Liver (tissue), 9 donors: ENCODE results near the gene KYAT1. TPM values are rescaled to one million over a fixed set of nuclear protein-coding genes. Genes with fewer than 3 reads are reported as not detected.

Source experiments
- DNase-seq: peaks from one replicate; pipeline ENCODE4 v3.0.0-alpha.2; 2017; ENCODE audit warnings: low spot score
- H3K27ac ChIP-seq, 2 donors: one replicate each; pipeline ENCODE4 v1.7.0; 2013; ENCODE audit warnings: inconsistent platforms in 2 of 2, low read length in 2 of 2, control low read depth in 1 of 2, low read depth in 1 of 2, mild to moderate bottlenecking in 1 of 2
- H3K27me3 ChIP-seq, 4 donors: one replicate each; pipeline versions ENCODE4 v1.6.1 to v1.7.0; 2013; ENCODE audit warnings: low read length in 3 of 4, inconsistent platforms in 1 of 4, mild to moderate bottlenecking in 1 of 4, moderate library complexity in 1 of 4; ENCODE audit not compliant: control insufficient read depth in 4 of 4, insufficient read depth in 4 of 4
- H3K36me3 ChIP-seq, 4 donors: one replicate each; pipeline versions ENCODE4 v1.6.1 to v1.7.0; 2013; ENCODE audit warnings: low read length in 3 of 4, mild to moderate bottlenecking in 3 of 4, low read depth in 1 of 4, moderate library complexity in 1 of 4; ENCODE audit not compliant: control insufficient read depth in 4 of 4, insufficient read depth in 3 of 4
- H3K4me1 ChIP-seq, 4 donors: one replicate each; pipeline versions ENCODE4 v1.6.1 to v1.7.0; 2013; ENCODE audit warnings: low read length in 3 of 4, mild to moderate bottlenecking in 3 of 4, moderate library complexity in 1 of 4; ENCODE audit not compliant: control insufficient read depth in 4 of 4, insufficient read depth in 4 of 4
- H3K4me3 ChIP-seq, 3 donors: one replicate each; pipeline versions ENCODE4 v1.6.1 to v1.7.0; 2013; ENCODE audit warnings: low read length in 3 of 3, control low read depth in 1 of 3, low read depth in 1 of 3, mild to moderate bottlenecking in 1 of 3
- H3K9ac ChIP-seq, 2 donors: one replicate each; pipeline ENCODE4 v1.7.0; 2013; ENCODE audit warnings: low read length in 2 of 2, mild to moderate bottlenecking in 2 of 2, moderate library complexity in 2 of 2, control low read depth in 1 of 2, low read depth in 1 of 2
- H3K9me3 ChIP-seq, 4 donors: one replicate each; pipeline versions ENCODE4 v1.6.1 to v1.7.0; 2013; ENCODE audit warnings: low read length in 3 of 4; ENCODE audit not compliant: control insufficient read depth in 4 of 4
- FOXA1 ChIP-seq: IDR thresholded peaks from 2 replicates; pipeline ENCODE4 v1.6.1; 2016; ENCODE audit warnings: antibody characterized with exemption
- HNF4G ChIP-seq: IDR thresholded peaks from 2 replicates; pipeline ENCODE4 v1.6.1; 2016; ENCODE audit warnings: antibody characterized with exemption
- JUND ChIP-seq, 2 donors: IDR thresholded peaks; 2 replicates each; pipeline ENCODE4 v1.6.1; 2016; ENCODE audit warnings: antibody characterized with exemption in 2 of 2
- MAX ChIP-seq: IDR thresholded peaks from 2 replicates; pipeline ENCODE4 v1.6.1; 2016; ENCODE audit warnings: antibody characterized with exemption
- REST ChIP-seq: IDR thresholded peaks from 2 replicates; pipeline ENCODE4 v1.6.1; 2016; ENCODE audit warnings: antibody characterized with exemption, mild to moderate bottlenecking
- RXRA ChIP-seq, 2 donors: IDR thresholded peaks; 2 replicates each; pipeline ENCODE4 v1.6.1; 2017 to 2018; ENCODE audit warnings: antibody characterized with exemption in 2 of 2, mild to moderate bottlenecking in 1 of 2
- SP1 ChIP-seq: IDR thresholded peaks from 2 replicates; pipeline ENCODE4 v1.6.1; 2018; ENCODE audit warnings: antibody characterized with exemption, mild to moderate bottlenecking
- TAF1 ChIP-seq: conservative IDR thresholded peaks from 2 replicates; pipeline ENCODE4 v1.6.1; 2016; ENCODE audit warnings: antibody characterized with exemption, mild to moderate bottlenecking
- YY1 ChIP-seq: IDR thresholded peaks from 2 replicates; pipeline ENCODE4 v1.6.1; 2016; ENCODE audit warnings: antibody characterized with exemption, mild to moderate bottlenecking
- WGBS: extraction: QIAGEN DNeasy Blood & Tissue Kit; methylation state at CpG from one replicate; pipeline ENCODE4 v1.1.7; 2013; 5-methylcytosine and 5-hydroxymethylcytosine counted together
- polyA plus RNA-seq, 2 donors: library from polyadenylated mRNA; stranded (reverse) in 1 of 2; unstranded in 1 of 2; fragments of 200-250 nt in 1 of 2; fragments of >200 nt in 1 of 2; fragmentation: Nextera tagmentation in 1 of 2; extraction: Ambion mirVana in 1 of 2; gene quantifications; one replicate each; pipeline versions ENCODE4 v1.2.1 to v1.2.3, GENCODE V29; 2013 to 2015
- total RNA-seq, 2 donors: library from RNA; depleted of rRNA; stranded (reverse); fragments of >200 nt; gene quantifications; one replicate each; pipeline ENCODE4 v1.2.3, GENCODE V29; 2014
- donor health status: healthy.
- donor health status: healthy.
- donor health status: healthy.
- donor health status: healthy.
- donor health status: healthy.

KYAT1 gene
- total and polyA plus RNA-seq, 4 donors = 3.8 to 8.1 (median 7.4) TPM

- 60% methylated on average over 19 of the region's 19 CpGs for WGBS
- Histone ChIP-seq H3K4me3 (no peak overlapping the region), H3K4me1 (peaks cover 19 to 45% (median 32%) of the 10 kb centered on the region in 4 donors), H3K27ac (no peak overlapping the region), H3K27me3 (no peaks in the 10 kb centered on the region), H3K9me3 (no peaks in the 10 kb centered on the region), H3K9ac (no peak overlapping the region), H3K36me3 (peaks cover 0 to 42% (median 15%) of the 10 kb centered on the region in 4 donors)
- no peak for TF ChIP-seq TAF1
- peak; percentile 44 to 45 for TF ChIP-seq RXRA (IDR thresholded peaks at IDR 0.05)
- TF ChIP-seq FOXA1 = no peak
- no peak for TF ChIP-seq JUND (IDR thresholded peaks at IDR 0.05)
- TF ChIP-seq SP1 = no peak
- no peak for TF ChIP-seq HNF4G
- no peak for TF ChIP-seq MAX
- DNase-seq = no peak
These were observed 58.3 kb downstream of the KYAT1 start for GRCh38 chr9:128823362-128823902.

- Histone ChIP-seq H3K9ac (no peak overlapping the region), H3K4me3 (no peak overlapping the region), H3K27me3 (no peaks in the 10 kb centered on the region), H3K36me3 (peaks cover 0 to 42% (median 15%) of the 10 kb centered on the region in 4 donors), H3K4me1 (peaks cover 19 to 45% (median 31%) of the 10 kb centered on the region in 4 donors), H3K27ac (no peak overlapping the region), H3K9me3 (no peaks in the 10 kb centered on the region)
- WGBS = 95% methylated on average over 22 of the region's 22 CpGs
- DNase-seq = no peak
- TF ChIP-seq FOXA1 = no peak
- no peak for TF ChIP-seq REST
These were observed 59.2 kb downstream of the KYAT1 start for GRCh38 chr9:128822407-128823042.

GRCh38 chr9:128821584-128822406, 60.0 kb downstream of the KYAT1 start:
- H3K27ac ChIP-seq = no peak overlapping the region
- no peak for TF ChIP-seq YY1
- no peak for TF ChIP-seq FOXA1
- WGBS = 93% methylated on average over 16 of the region's 16 CpGs
- H3K4me1 ChIP-seq = peaks cover 19 to 45% (median 31%) of the 10 kb centered on the region in 4 donors
- DNase-seq = no peak
- no peaks in the 10 kb centered on the region for H3K9me3 ChIP-seq
- no peaks in the 10 kb centered on the region for H3K27me3 ChIP-seq
- H3K4me3 ChIP-seq = no peak overlapping the region
- H3K9ac ChIP-seq = no peak overlapping the region
- H3K36me3 ChIP-seq = peaks cover 0 to 37% (median 15%) of the 10 kb centered on the region in 4 donors
